SK-N-SH (cell line): Measurements from ENCODE around the gene GRM8. TPM values are rescaled to one million over a fixed set of nuclear protein-coding genes. Genes with fewer than 3 reads are reported as not detected.
"Not testable (repeated sequence)": the region's sequence is repeated elsewhere in the genome, so short reads cannot be mapped to it uniquely, and the experiment has no call there.

ENCODE experiments used
- CTCF ChIA-PET: fragments of 300-600, 350-600 bp; formaldehyde crosslinking; extraction: SDS; loops from one replicate; lab custom pipeline; 2021; lab: Yijun Ruan, JAX
- POLR2A ChIA-PET: fragments of 350-600 bp; sonication (Branson Sonifier 250); formaldehyde crosslinking; extraction: SDS; loops from one replicate; lab custom pipeline; 2020; ENCODE audit warnings: antibody characterized with exemption, inconsistent platforms; lab: Yijun Ruan, JAX
- DNase-seq: peaks from one replicate; pipeline ENCODE4 v3.0.0; 2012
- H2AFZ ChIP-seq: fragments of 200-600 bp; sonication (generic); 2 replicates; pipeline ENCODE4 v1.8.1; 2016; ENCODE audit warnings: antibody characterized with exemption, mild to moderate bottlenecking, low read depth
- H3F3A ChIP-seq: fragments of 200-600 bp; sonication (generic); replicated peaks from 2 replicates; pipeline ENCODE3; 2016; ENCODE audit warnings: antibody characterized with exemption, mild to moderate bottlenecking; ENCODE audit not compliant: insufficient read depth
- H3K27ac ChIP-seq, 2 experiments: fragments of 200-500 bp in 1 of 2; fragments of 200-600 bp in 1 of 2; sonication (Bioruptor generic) in 1 of 2; sonication (generic), shearing (Covaris generic) in 1 of 2; 2 replicates each; pipeline versions ENCODE4 v1.5.1 to v1.6.1; 2014 to 2016; ENCODE audit warnings: low read depth in 2 of 2, inconsistent platforms in 1 of 2, low read length in 1 of 2, mild to moderate bottlenecking in 1 of 2, mixed read lengths in 1 of 2
- H3K27me3 ChIP-seq: fragments of 200-600 bp; sonication (generic), shearing (Covaris generic); 2 replicates; pipeline ENCODE4 v1.6.1; 2016; ENCODE audit warnings: mixed run types; ENCODE audit not compliant: insufficient read depth
- H3K36me3 ChIP-seq, 2 experiments: fragments of 200-500 bp in 1 of 2; fragments of 200-600 bp in 1 of 2; sonication (Bioruptor generic) in 1 of 2; sonication (generic) in 1 of 2; replicated peaks in 1 of 2; 2 replicates each; pipeline versions ENCODE3 to v1.5.1; 2014 to 2016; ENCODE audit warnings: low read length in 1 of 2, mild to moderate bottlenecking in 1 of 2; ENCODE audit not compliant: insufficient read depth in 2 of 2, control insufficient read depth in 1 of 2
- H3K4me1 ChIP-seq, 2 experiments: fragments of 200-500 bp in 1 of 2; fragments of 200-600 bp in 1 of 2; sonication (Bioruptor generic) in 1 of 2; sonication (generic), shearing (Covaris generic) in 1 of 2; 2 replicates each; pipeline versions ENCODE4 v1.5.1 to v1.6.1; 2014 to 2016; ENCODE audit warnings: low read depth in 1 of 2, low read length in 1 of 2, mixed run types in 1 of 2; ENCODE audit not compliant: insufficient read depth in 2 of 2, control insufficient read depth in 1 of 2
- H3K4me2 ChIP-seq: fragments of 200-600 bp; sonication (generic), shearing (Covaris generic); 2 replicates; pipeline ENCODE4 v1.6.1; 2017; ENCODE audit warnings: mixed run types
- H3K4me3 ChIP-seq, 2 experiments: fragments of 200-500 bp in 1 of 2; fragments of 200-600 bp in 1 of 2; sonication (Bioruptor generic) in 1 of 2; sonication (generic), shearing (Covaris generic) in 1 of 2; 2 replicates each; pipeline versions ENCODE4 v1.5.1 to v1.8.1; 2014 to 2016; ENCODE audit warnings: low read depth in 2 of 2, inconsistent platforms in 1 of 2, low read length in 1 of 2, mild to moderate bottlenecking in 1 of 2, mixed read lengths in 1 of 2, moderate library complexity in 1 of 2
- H3K79me2 ChIP-seq: fragments of 200-600 bp; sonication (generic); 2 replicates; pipeline ENCODE4 v1.8.1; 2017; ENCODE audit warnings: mild to moderate bottlenecking; ENCODE audit not compliant: insufficient read depth
- H3K9ac ChIP-seq: fragments of 200-600 bp; sonication (generic); 2 replicates; pipeline ENCODE4 v1.6.1; 2017; ENCODE audit warnings: mixed run types
- H3K9me2 ChIP-seq: fragments of 200-600 bp; sonication (generic); 2 replicates; pipeline ENCODE4 v1.6.1; 2017; ENCODE audit warnings: mixed run types
- H3K9me3 ChIP-seq: fragments of 200-600 bp; sonication (generic); 2 replicates; pipeline ENCODE4 v1.6.1; 2017; ENCODE audit warnings: mixed run types, mild to moderate bottlenecking, moderate library complexity
- H4K20me1 ChIP-seq: fragments of 200-600 bp; sonication (generic); 2 replicates; pipeline ENCODE4 v1.6.1; 2017; ENCODE audit warnings: mild to moderate bottlenecking, mixed run types; ENCODE audit not compliant: insufficient read depth
- CTCF ChIP-seq: fragments of 200-600 bp; sonication (generic); IDR thresholded peaks from 2 replicates; pipeline ENCODE4 v1.6.1; 2017; ENCODE audit warnings: antibody characterized with exemption, mild to moderate bottlenecking, moderate library complexity
- GABPA ChIP-seq: IDR thresholded peaks from 2 replicates; pipeline ENCODE4 v1.4.0; 2012; ENCODE audit warnings: low read depth, mild to moderate bottlenecking
- MEF2A ChIP-seq: IDR thresholded peaks from 2 replicates; pipeline ENCODE4 v1.4.0; 2012; ENCODE audit warnings: low read depth, borderline replicate concordance
- MXI1 ChIP-seq: IDR thresholded peaks from 2 replicates; pipeline ENCODE4 v1.6.1; 2012; ENCODE audit warnings: mild to moderate bottlenecking, low read depth, low read length, improper control_type of control experiment
- NFIC ChIP-seq: IDR thresholded peaks from 2 replicates; pipeline ENCODE4 v1.4.0; 2012; ENCODE audit warnings: borderline replicate concordance
- POLR2AphosphoS5 ChIP-seq: IDR thresholded peaks from 2 replicates; pipeline ENCODE4 v1.6.1; 2012; ENCODE audit warnings: low read depth, low read length
- RAD21 ChIP-seq: IDR thresholded peaks from 2 replicates; pipeline ENCODE4 v1.6.1; 2012; ENCODE audit warnings: mild to moderate bottlenecking, low read length
- REST ChIP-seq: IDR thresholded peaks from 2 replicates; pipeline ENCODE4 v1.6.1; 2012; ENCODE audit warnings: mild to moderate bottlenecking, low read depth, low read length, moderate library complexity
- RFX5 ChIP-seq: IDR thresholded peaks from 2 replicates; pipeline ENCODE4 v1.6.1; 2012; ENCODE audit warnings: mild to moderate bottlenecking, improper control_type of control experiment, low read length
- RXRA ChIP-seq: IDR thresholded peaks from 2 replicates; pipeline ENCODE4 v1.4.0; 2012; ENCODE audit warnings: low read depth, mild to moderate bottlenecking, borderline replicate concordance
- SMC3 ChIP-seq: IDR thresholded peaks from 2 replicates; pipeline ENCODE4 v1.6.1; 2012; ENCODE audit warnings: low read depth, low read length, improper control_type of control experiment
- TCF12 ChIP-seq: IDR thresholded peaks from 2 replicates; pipeline ENCODE4 v1.4.0; 2012
- YY1 ChIP-seq: IDR thresholded peaks from 2 replicates; pipeline ENCODE4 v1.4.0; 2012; ENCODE audit warnings: low read depth, mild to moderate bottlenecking
- ZBTB33 ChIP-seq: IDR thresholded peaks from 2 replicates; pipeline ENCODE4 v1.4.0; 2012; ENCODE audit warnings: low read depth, borderline replicate concordance
- WGBS: methylation state at CpG from one replicate; pipeline ENCODE4 v1.1.6; 2017; ENCODE audit warnings: low lambda C conversion rate; 5-methylcytosine and 5-hydroxymethylcytosine counted together
- polyA plus RNA-seq, 3 experiments: library from polyadenylated mRNA; depleted of rRNA; stranded (reverse); fragments of >200 nt; gene quantifications; 2 replicates each; pipeline ENCODE4 v1.2.3, GENCODE V29; 2012

GRM8 gene
- polyA plus RNA-seq, 1 of the 3 experiments (the other 2 are of a cell fraction), result 0.10 TPM

DNA sequence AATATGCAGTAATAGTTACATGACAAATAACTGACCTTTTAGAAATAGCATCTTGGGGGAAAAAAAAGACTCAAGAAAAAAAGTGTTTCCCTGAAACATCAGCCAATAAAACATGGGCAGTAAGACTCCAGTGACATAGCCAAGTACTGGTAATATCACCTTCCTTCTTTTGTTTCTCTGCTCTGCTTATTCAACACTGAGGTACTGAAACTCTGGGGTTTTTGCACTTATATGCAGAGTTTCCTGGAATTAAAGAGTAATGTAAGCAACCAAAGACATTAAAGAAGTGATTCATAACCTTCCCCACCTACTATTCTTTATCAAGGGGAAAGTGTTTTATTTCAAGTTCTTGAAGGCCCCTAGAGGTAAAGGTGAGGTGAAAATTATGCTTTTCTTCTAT is 414.5 kb downstream of the GRM8 start (continued):
- TF ChIP-seq ZBTB33 (no peak), YY1 (no peak), POLR2AphosphoS5 (no peak), NFIC (no peak)
- TF ChIP-seq, all 33 proteins: peak for 0

DNA sequence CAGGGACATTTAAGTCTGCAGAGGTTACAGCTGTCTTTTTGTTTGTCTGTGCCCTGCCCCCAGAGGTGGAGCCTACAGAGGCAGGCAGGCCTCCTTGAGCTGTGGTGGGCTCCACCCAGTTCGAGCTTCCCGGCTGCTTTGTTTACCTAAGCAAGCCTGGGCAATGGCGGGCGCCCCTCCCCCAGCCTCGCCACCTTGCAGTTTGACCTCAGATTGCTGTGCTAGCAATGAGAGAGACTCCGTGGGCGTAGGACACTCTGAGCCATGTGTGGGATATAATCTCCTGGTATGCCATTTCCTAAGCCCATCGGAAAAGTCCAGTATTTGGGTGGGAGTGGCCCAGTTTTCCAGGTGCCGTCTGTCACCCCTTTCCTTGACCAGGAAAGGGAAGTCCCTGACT is 421.5 kb downstream of the GRM8 start:
- POLR2A ChIA-PET, H3K27ac ChIP-seq, H3K4me3 ChIP-seq, H3K9me2 ChIP-seq, H3K9me3 ChIP-seq, H2AFZ ChIP-seq, H3F3A ChIP-seq, H3K36me3 ChIP-seq, H3K27me3 ChIP-seq, H3K9ac ChIP-seq, H3K4me2 ChIP-seq, H4K20me1 ChIP-seq, H3K4me1 ChIP-seq, DNase-seq, H3K79me2 ChIP-seq: not testable (repeated sequence)
- CTCF ChIA-PET, result interaction anchor here (2.1 to 2.3 kb wide), 2 partner anchors 10 to 28 kb away, joined by 5 to 6 read pairs; no protein-coding TSS in a partner anchor
- 62% methylated on average over 7 of the region's 9 CpGs for WGBS

DNA sequence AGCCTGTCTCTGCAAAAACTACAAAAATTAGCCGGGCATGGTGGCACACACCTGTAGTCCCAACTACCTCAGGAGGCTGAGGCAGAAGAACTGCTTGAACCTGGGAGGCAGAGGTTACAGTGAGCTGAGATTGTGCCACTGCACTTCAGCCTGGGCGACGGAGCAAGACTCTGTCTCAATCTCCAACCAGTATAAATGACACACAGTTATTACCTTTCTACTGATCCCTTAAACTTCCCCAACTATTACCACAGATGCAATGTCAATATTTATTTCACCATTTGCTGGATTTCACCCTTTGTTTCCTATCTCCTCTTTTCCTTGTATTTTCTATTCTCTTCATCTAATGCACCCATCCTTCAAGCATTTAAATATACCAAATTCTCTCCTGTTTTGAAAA is 431.8 kb downstream of the GRM8 start:
- Histone ChIP-seq H2AFZ (no peak overlapping the region), H3K36me3 (no peaks in the 10 kb centered on the region), H3K4me2 (no peak overlapping the region), H3K27ac (no peak overlapping the region), H3K27me3 (no peaks in the 10 kb centered on the region), H3K9me3 (no peaks in the 10 kb centered on the region), H3K9ac (no peak overlapping the region), H4K20me1 (no peaks in the 10 kb centered on the region), H3F3A (no peaks in the 10 kb centered on the region), H3K4me1 (no peaks in the 10 kb centered on the region; a peak in 1 of 4 replicates), H3K9me2 (no peaks in the 10 kb centered on the region), H3K79me2 (no peaks in the 10 kb centered on the region), H3K4me3 (no peak overlapping the region)
- CTCF ChIA-PET, result interaction anchor here (1.2 to 1.6 kb wide), 2 partner anchors 14 to 17 kb away, joined by 3 to 9 read pairs; no protein-coding TSS in a partner anchor
- 62% methylated on average over 3 of the region's 3 CpGs for WGBS
- POLR2A ChIA-PET, result no interaction called here
- no peak for TF ChIP-seq MEF2A
- TF ChIP-seq TCF12, result no peak
- no peak for TF ChIP-seq NFIC
- TF ChIP-seq MXI1, result no peak
- no peak for TF ChIP-seq RFX5
- TF ChIP-seq REST, result no peak
- no peak for TF ChIP-seq GABPA
- no peak for TF ChIP-seq CTCF
- TF ChIP-seq RAD21, result no peak
- no peak for TF ChIP-seq RXRA
- no peak for TF ChIP-seq SMC3
- no peak for DNase-seq
